ENCODE data around the gene FAM76B.
A peak's percentile ranks its signal among the peaks of the same experiment; 100 is the strongest.
"Not testable (repeated sequence)": the region's sequence is repeated elsewhere in the genome, so short reads cannot be mapped to it uniquely, and the experiment has no call there.

Gene FAM76B

DNA sequence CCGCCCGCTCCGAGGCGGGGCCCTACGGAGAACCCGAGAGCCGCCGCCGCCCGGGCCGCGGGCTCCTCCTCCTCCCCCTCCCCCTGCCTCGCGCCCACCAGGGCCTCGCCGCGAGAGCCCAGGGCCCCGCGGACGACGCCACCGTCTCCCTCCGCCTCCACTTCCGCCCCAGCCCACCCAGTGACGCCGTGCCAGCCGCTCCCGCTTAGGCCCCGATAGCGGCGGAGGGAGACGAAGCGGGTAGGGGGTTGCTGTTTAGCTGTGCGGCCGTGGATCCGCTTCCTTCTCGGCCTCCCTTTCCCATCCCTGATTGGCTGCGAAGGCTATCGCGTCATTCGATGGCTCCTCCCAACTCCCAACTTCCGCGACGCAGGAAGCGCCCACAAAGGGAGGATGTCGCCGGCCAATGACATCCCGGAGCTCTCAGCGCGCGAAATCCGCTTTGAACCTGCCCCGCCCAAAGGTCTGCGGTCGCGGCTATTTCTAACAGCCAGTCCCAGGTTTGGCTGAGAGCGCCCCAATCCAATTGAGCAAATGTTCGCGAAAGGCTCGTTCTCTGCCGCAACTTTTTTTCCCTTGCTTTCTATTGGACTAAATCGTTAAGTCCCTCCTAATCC lies at the start of gene FAM76B:
Gene FAM76B (minus strand): TSS at position 277 of the 617 bp plus-strand sequence. CDS start 304 bp downstream, outside the sequence.
- DNase-seq = peak; percentile 90

DNA sequence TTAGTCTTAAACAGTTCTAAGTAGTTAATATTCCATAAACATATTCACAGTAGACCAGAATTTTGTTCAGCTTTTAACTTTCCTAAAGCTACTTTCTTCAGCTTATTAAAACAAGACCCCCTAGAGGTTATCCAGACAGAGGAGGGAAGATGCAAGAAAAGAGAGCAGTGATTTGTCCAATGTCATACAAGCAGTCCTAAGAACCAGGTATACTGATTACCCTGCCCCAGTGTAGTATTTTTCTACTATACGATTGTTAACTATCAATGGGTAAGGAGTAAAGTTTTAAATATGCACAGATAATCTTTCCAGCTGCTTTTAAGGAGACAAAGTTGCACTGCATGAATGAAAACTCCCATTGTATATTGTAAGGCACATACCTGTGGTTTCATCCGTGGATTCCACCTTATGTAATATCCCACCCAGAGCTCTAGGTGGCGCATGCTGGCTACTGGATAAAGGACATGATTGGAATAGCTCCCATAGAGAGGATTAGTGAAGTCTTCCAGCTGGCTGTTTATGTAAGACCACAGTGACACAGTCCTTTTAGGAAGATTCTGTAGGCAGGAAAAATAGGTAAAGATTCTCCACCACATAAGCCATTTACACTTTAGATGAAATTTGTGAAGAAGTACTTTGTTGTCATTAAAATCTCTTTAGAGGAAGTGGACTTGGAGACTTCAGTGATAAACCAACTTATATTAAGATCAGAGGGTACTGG lies 46.3 kb upstream of the FAM76B start:
- peak; percentile 73 for DNase-seq

- no peak for DNase-seq
Measured at GRCh38 chr11:95835351-95835750, 45.8 kb upstream of the FAM76B start.

GRCh38 chr11:95833378-95833777 lies 43.8 kb upstream of the FAM76B start:
- DNase-seq = no peak

DNA sequence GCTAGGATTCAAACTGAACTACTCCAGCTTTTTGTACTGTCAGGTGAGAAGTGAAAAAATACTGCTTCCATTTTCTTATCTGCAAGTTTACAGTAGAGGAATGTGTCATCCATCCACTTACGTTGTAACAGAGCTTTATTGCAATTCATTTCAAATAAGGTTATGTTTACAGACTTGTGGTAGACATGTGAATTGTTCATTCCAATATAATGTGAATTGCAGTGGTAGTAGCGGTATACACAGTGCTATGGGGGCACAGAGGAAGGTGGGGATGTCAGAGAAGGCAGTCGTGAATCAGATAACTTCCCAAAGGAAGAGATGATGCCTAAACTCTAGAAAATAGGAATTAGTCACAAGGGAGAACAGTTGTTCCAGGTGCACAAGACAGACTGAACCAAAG lies 43.2 kb upstream of the FAM76B start:
- no peak for DNase-seq

DNA sequence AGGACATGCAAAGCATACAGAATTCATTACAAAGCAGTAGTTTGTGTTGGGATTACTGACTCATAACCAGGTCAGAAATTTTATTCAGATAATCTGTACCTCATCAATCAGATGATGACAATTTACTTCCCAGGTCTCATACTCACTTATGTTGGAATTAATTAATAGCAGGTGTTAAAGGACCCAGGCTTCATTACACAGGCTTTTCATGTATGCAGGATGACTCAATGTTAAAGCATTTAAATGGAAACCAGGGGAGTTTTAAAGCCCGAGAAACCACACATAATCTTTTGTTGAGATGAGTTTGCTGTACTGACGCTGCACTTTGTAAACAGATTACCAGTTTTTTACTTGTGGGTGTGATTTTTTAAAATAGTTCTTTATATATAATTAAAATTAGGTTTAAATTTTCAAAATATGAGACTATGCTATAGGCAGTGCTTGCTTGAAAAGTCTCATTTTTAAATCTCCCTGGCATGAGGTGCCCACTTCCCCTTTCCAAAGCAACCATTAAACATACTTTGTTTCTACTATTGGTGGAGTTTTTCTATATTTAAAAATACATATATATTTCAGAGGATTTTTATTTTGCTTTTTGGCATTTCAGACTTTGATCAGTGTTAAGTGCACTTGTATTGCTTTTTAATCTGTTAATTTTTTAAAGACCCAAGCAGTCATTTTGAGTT lies 41.8 kb upstream of the FAM76B start:
- DNase-seq = no peak

DNA sequence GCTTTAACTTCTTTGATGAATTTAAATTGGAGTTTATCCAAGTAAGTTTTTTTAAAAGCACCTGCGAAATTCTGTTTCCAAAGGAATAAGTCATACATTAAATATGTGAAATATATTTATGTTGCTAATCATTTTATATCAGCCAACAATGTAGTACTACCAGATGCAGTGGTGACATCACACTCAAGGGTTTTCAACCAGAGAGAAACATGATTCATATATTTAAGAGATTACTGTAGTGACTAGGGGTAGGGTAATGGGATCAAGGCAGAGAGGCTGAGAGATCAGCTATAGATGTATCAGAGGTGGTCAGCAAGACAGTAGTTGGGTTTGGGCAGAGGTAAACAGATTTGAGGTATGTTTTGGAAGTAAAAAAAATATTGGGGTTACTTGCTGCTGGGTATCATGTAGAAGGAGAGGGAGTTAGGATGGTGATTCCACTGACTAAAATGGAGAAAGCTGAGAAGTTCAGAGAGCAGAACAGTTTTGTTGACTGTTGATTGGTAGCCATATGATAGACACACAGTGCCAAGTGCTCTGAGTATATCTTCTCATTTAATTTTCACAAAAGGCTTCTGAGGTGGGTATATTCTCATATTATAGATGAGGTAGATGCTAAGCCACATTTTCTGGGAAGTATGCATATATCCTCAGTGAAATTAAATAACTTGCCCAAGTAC lies 40.1 kb upstream of the FAM76B start:
- DNase-seq = no peak

- DNase-seq = no peak
Measured at GRCh38 chr11:95827696-95828095, 38.1 kb upstream of the FAM76B start.

DNA sequence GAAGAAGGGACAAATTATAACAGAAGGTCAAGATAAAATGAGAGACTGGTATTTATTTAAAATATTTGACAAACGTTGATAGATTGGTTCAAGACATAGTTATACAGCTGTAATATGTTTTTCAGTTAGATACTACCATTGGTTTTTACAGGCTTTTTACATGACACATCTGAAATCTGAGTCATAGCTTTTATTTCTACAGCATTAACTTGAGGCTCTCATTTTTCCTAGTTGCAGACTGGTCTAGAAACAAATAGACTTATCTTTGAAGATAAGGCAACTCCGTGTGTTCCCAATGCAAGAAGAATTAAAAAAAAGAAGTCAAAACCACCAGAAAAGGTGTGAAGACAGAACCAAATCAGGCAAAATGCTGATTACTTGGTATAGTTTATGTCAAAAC lies 32.1 kb upstream of the FAM76B start:
- DNase-seq = no peak

DNA sequence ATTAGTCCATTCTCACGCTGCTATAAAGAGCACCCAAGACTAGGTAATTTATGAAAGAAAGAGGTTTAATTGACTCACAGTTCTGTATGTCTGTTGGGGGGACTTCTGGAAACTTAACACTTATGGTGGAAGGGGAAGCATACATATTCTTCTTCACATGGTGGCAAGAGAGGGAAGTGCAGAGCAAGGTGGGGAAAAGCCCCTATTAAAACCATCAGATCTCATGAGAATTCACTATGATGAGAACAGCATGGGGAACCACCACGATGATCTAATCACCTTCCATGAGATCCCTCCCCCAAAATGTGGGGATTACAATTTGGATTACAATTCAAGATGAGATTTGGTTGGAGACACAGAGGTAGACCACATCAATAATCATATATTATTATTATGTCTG lies 26.5 kb upstream of the FAM76B start:
- no peak for DNase-seq

GRCh38 chr11:95811052-95811451 lies 21.5 kb upstream of the FAM76B start:
- DNase-seq = not testable (repeated sequence)

GRCh38 chr11:95806464-95806863 lies 16.9 kb upstream of the FAM76B start:
- DNase-seq = not testable (repeated sequence)

DNA sequence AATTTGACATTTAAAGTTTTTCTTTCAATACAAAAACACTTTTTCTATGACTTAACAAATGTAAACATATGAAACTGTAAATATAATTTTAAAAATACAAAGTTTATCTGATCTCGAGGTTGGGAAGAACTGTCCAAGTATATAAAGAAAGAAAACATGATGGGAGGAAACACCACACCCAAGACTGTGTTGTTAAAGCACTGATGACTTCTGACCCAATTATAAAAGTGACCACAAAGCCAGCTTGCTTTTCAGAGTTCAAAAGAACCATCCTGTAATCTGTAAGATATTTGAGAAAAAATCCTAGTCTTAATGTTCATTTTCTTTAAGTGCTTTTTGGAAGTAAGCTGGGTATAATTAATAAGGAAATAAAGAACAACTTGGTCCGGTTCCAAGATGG lies 16.3 kb upstream of the FAM76B start:
- DNase-seq = no peak

GRCh38 chr11:95803973-95804372 lies 14.4 kb upstream of the FAM76B start:
- no peak for DNase-seq

- DNase-seq = no peak
Measured at GRCh38 chr11:95802806-95803205, 13.2 kb upstream of the FAM76B start.

- DNase-seq = no peak
Measured at GRCh38 chr11:95800438-95800837, 10.9 kb upstream of the FAM76B start.

DNA sequence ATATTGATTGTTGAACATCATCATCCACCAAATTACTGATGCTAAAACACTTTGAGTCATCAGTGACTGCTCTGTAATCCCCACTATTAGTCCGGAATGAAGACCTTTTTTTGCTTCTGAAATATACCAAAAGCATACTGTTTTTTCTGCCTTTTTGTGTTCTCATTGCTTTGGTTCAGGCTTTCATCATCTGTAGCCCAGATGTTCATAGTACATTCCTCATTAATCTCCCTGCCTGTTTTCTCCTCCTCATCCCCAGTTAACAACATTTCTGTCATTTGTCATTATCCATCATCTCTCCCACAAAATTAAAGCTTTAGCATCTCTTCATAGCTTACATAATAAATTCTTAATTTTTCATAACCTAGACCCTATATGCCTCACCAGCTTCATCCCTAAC lies 10.0 kb upstream of the FAM76B start:
- DNase-seq = no peak

DNA sequence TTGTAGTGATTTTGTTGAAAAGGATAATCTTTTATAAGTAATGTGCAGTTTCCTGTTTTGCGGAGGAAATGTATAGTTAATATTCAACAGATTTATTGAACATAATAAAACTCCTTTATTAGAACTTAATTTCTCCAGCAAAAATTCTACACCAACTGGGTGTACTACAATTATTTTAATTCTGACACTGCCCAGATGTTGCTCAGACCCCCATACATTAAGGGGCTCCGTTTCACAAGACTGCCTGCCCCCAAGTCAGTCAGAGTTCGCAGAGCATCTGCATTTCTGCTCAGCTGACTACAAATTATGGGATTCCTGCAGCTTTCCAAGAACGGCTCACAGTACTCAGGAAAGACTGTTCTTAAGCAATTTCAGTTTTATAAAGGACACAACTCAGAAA lies 6.9 kb upstream of the FAM76B start:
- no peak for DNase-seq

DNA sequence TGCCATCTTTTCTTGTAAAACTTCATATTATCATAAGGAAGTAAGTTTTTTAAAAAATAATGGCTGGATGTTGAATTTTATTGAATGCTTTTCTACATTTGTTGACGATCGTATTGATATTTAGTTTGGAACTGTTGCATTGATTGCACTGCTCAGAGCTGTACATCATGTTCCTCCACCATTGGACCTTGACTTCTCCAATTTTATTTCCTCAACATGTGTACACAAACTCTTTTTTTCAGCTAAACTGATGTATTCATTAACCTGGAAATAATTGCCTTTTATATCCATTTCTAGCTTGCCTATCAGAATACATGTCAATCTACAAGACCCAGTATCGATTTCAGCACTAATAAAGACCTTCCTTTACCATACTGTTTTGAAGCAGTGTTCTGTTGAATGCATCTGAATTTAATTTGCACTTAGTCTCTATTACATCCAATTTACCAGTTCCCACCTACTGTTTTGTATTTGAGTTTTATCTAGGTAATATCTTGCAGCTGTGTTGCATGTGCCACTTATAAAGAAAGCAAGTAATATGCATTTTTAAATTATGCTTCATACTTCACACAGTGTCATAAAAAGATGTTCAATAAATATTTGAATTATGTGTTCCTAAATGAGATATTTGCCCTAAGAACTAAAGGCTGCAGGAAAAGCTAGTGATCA lies 6.2 kb upstream of the FAM76B start:
- no peak for DNase-seq

DNA sequence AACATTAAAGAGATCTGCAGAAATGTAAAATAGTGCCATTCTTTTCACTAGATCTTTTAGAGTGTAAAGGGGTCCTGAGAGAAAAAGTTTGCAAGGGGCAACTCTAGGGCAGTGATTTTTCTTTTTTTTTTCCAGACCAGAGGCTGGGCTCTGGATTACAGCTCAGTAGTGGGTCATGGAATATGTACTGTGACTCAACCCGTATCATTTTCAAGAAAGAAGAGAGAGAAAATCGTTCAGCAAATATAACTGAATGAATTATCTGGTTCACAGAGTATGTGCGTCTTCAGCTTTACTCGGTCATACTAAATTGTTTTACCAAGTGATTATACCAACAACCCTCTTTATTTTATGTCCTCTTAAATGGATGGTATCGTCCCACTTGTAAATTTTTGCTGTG lies 4.5 kb upstream of the FAM76B start:
- no peak for DNase-seq

- DNase-seq = no peak
Measured at GRCh38 chr11:95793116-95793515, 3.5 kb upstream of the FAM76B start.

DNA sequence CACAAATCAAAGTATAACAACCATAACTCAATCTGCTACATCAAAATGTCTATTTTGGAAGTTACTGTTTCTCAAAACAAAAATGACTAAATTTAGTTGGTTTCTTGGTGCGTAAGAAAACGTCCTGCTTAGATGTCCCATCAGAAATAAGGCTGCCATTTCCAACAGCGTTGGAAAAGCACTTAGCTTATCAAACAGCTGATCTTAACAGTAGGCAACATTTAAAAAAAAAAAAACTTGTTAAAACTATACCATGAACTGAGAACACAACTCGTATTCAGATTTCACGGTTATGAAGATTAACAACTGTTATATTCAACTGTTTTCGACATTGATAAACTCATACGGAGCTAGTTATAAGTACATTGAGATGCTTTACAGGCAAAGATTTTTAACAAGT lies 3.1 kb upstream of the FAM76B start:
- no peak for DNase-seq

DNA sequence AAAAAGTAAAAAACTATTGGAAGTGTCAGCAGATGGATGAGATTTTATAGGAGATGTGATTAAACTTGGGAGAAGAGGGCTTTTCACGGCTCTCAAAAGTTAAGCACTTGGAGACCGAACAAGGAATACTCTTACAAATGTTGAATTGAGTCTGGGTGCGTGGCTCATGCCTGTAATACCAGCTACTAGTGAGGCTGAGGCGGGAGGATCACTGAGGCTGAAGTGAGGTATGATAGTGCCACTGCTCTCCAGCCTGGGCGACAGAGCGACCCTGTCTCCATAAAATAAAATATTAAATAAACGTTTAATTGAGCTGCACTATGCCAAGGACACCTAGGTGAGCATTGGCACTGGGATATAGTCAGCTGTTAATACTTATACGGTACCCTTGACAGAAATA lies 2.6 kb upstream of the FAM76B start:
- no peak for DNase-seq

All from NCI-H2029 treated with DMSO at 0.1 percent for 48 hours (cell line).